ENCODE data around the gene PROKR1. TPM values are rescaled to one million over a fixed set of nuclear protein-coding genes. Genes with fewer than 3 reads are reported as not detected.

Gene PROKR1
- polyA plus RNA-seq, 1 donor from 2014 or later = 0.06 TPM

DNA sequence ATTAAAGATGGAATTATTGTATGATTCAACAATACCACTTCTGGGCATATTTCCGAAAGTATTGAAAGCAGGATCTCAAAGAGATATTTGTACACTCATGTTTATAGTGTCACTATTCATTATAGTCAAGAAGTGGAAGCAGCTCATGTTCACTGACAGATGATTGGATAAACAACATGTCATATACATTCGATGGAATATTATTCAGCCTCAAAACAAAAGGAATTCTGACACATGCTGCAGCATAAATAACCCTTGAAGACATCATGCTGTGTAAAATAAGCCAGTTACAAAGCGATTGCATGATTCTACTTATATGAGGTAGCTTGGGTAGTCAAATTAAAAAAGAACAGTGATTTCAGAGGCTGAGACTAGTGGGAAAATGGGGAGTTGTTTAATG lies 39.3 kb upstream of the PROKR1 start:
- Histone ChIP-seq H3K9me2 (ENCODE audit: insufficient read depth, low read length) (no peaks in the 10 kb centered on the region), H3F3A (ENCODE audit: insufficient read depth, low read length, poor library complexity, severe bottlenecking) (no peaks in the 10 kb centered on the region), H3K4me2 (ENCODE audit: low read length) (no peak overlapping the region), H4K20me1 (ENCODE audit: insufficient read depth) (no peaks in the 10 kb centered on the region), H3K27me3 (ENCODE audit: insufficient read depth, low read depth, low read length) (no peaks in the 10 kb centered on the region), H3K9me3 (ENCODE audit: low read length) (peaks cover 4% of the 10 kb centered on the region), H3K79me2 (replicated peaks; ENCODE audit: insufficient read depth, low read length) (no peaks in the 10 kb centered on the region), H3K27ac (ENCODE audit: low read length) (no peak overlapping the region), H3K36me3 (ENCODE audit: insufficient read depth, low read length) (no peaks in the 10 kb centered on the region), H3K9ac (ENCODE audit: low read length) (no peak overlapping the region), H3K4me3 (ENCODE audit: low read length) (no peak overlapping the region), H2AFZ (ENCODE audit: low read depth, low read length) (no peak overlapping the region)
- TF ChIP-seq EP300 (conservative IDR thresholded peaks at IDR 0.05; ENCODE audit: poor library complexity, severe bottlenecking) (peak; percentile 96), POLR2AphosphoS5 (IDR thresholded peaks at IDR 0.05) (peak; percentile 86), SMC3 (conservative IDR thresholded peaks at IDR 0.05; ENCODE audit: poor library complexity) (no peak), REST (IDR thresholded peaks at IDR 0.05; ENCODE audit: borderline replicate concordance) (peak; percentile 61)
- TF ChIP-seq, protein P1, sequence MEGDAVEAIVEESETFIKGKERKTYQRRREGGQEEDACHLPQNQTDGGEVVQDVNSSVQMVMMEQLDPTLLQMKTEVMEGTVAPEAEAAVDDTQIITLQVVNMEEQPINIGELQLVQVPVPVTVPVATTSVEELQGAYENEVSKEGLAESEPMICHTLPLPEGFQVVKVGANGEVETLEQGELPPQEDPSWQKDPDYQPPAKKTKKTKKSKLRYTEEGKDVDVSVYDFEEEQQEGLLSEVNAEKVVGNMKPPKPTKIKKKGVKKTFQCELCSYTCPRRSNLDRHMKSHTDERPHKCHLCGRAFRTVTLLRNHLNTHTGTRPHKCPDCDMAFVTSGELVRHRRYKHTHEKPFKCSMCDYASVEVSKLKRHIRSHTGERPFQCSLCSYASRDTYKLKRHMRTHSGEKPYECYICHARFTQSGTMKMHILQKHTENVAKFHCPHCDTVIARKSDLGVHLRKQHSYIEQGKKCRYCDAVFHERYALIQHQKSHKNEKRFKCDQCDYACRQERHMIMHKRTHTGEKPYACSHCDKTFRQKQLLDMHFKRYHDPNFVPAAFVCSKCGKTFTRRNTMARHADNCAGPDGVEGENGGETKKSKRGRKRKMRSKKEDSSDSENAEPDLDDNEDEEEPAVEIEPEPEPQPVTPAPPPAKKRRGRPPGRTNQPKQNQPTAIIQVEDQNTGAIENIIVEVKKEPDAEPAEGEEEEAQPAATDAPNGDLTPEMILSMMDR (IDR thresholded peaks at IDR 0.05; ENCODE audit: poor library complexity, severe bottlenecking) = no peak

DNA sequence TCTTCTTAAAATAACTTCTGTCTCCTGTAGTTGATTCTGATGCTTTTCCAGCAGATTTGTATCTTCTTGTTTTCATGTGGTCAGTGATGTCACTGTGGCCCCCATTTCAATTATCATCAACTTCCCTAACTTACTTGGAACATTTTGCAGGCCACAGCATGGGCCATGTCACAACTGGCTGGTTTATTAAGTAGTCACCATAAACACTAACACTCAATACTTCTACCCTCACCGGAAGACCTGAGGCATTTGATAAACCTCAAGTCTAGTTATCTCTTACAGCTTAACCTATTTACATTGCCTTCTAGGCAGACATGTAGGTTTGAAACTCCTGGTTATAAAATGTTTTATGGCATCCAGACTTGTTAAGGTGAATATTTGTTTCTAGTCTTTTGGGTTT lies 37.4 kb upstream of the PROKR1 start:
- no peaks in the 10 kb centered on the region for H3K79me2 ChIP-seq (replicated peaks; ENCODE audit: insufficient read depth, low read length)
- H3K4me3 ChIP-seq (ENCODE audit: low read length) = no peak overlapping the region
- no peak overlapping the region for H2AFZ ChIP-seq (ENCODE audit: low read depth, low read length)
- H3K4me2 ChIP-seq (ENCODE audit: low read length) = no peak overlapping the region
- H4K20me1 ChIP-seq (ENCODE audit: insufficient read depth) = no peaks in the 10 kb centered on the region
- TF ChIP-seq SMC3 (conservative IDR thresholded peaks at IDR 0.05; ENCODE audit: poor library complexity) = no peak
- no peak for TF ChIP-seq POLR2AphosphoS5 (IDR thresholded peaks at IDR 0.05)
- TF ChIP-seq TAF1 (IDR thresholded peaks at IDR 0.05; ENCODE audit: low read depth) = no peak
- TF ChIP-seq REST (IDR thresholded peaks at IDR 0.05; ENCODE audit: borderline replicate concordance) = no peak
- TF ChIP-seq EP300 (conservative IDR thresholded peaks at IDR 0.05; ENCODE audit: poor library complexity, severe bottlenecking) = no peak
- TF ChIP-seq EZH2 (IDR thresholded peaks at IDR 0.05; ENCODE audit: borderline replicate concordance, insufficient read depth, low read length, poor library complexity, severe bottlenecking) = no peak
- no peak for TF ChIP-seq MXI1 (conservative IDR thresholded peaks at IDR 0.05; ENCODE audit: poor library complexity, severe bottlenecking)
- H3K27me3 ChIP-seq (ENCODE audit: insufficient read depth, low read depth, low read length) = no peaks in the 10 kb centered on the region
- no peaks in the 10 kb centered on the region for H3F3A ChIP-seq (ENCODE audit: insufficient read depth, low read length, poor library complexity, severe bottlenecking)
- H3K9me3 ChIP-seq (ENCODE audit: low read length) = peaks cover 4% of the 10 kb centered on the region
- H3K27ac ChIP-seq (ENCODE audit: low read length) = no peak overlapping the region
- no peaks in the 10 kb centered on the region for H3K36me3 ChIP-seq (ENCODE audit: insufficient read depth, low read length)
- no peak overlapping the region for H3K9ac ChIP-seq (ENCODE audit: low read length)
- no peaks in the 10 kb centered on the region for H3K9me2 ChIP-seq (ENCODE audit: insufficient read depth, low read length)

Measured in neural cell (in vitro differentiated cells).